Liver (tissue), 9 donors: Measurements from ENCODE around the gene ASPHD2. TPM values are rescaled to one million over a fixed set of nuclear protein-coding genes. Genes with fewer than 3 reads are reported as not detected.

ENCODE experiments used
- DNase-seq: peaks from one replicate; pipeline ENCODE4 v3.0.0-alpha.2; 2017; ENCODE audit warnings: low spot score
- H3K27ac ChIP-seq, 2 donors: one replicate each; pipeline ENCODE4 v1.7.0; 2013; ENCODE audit warnings: inconsistent platforms in 2 of 2, low read length in 2 of 2, control low read depth in 1 of 2, low read depth in 1 of 2, mild to moderate bottlenecking in 1 of 2
- H3K27me3 ChIP-seq, 4 donors: one replicate each; pipeline versions ENCODE4 v1.6.1 to v1.7.0; 2013; ENCODE audit warnings: low read length in 3 of 4, inconsistent platforms in 1 of 4, mild to moderate bottlenecking in 1 of 4, moderate library complexity in 1 of 4; ENCODE audit not compliant: control insufficient read depth in 4 of 4, insufficient read depth in 4 of 4
- H3K36me3 ChIP-seq, 4 donors: one replicate each; pipeline versions ENCODE4 v1.6.1 to v1.7.0; 2013; ENCODE audit warnings: low read length in 3 of 4, mild to moderate bottlenecking in 3 of 4, low read depth in 1 of 4, moderate library complexity in 1 of 4; ENCODE audit not compliant: control insufficient read depth in 4 of 4, insufficient read depth in 3 of 4
- H3K4me1 ChIP-seq, 4 donors: one replicate each; pipeline versions ENCODE4 v1.6.1 to v1.7.0; 2013; ENCODE audit warnings: low read length in 3 of 4, mild to moderate bottlenecking in 3 of 4, moderate library complexity in 1 of 4; ENCODE audit not compliant: control insufficient read depth in 4 of 4, insufficient read depth in 4 of 4
- H3K4me3 ChIP-seq, 3 donors: one replicate each; pipeline versions ENCODE4 v1.6.1 to v1.7.0; 2013; ENCODE audit warnings: low read length in 3 of 3, control low read depth in 1 of 3, low read depth in 1 of 3, mild to moderate bottlenecking in 1 of 3
- H3K9ac ChIP-seq, 2 donors: one replicate each; pipeline ENCODE4 v1.7.0; 2013; ENCODE audit warnings: low read length in 2 of 2, mild to moderate bottlenecking in 2 of 2, moderate library complexity in 2 of 2, control low read depth in 1 of 2, low read depth in 1 of 2
- H3K9me3 ChIP-seq, 4 donors: one replicate each; pipeline versions ENCODE4 v1.6.1 to v1.7.0; 2013; ENCODE audit warnings: low read length in 3 of 4; ENCODE audit not compliant: control insufficient read depth in 4 of 4
- EGR1 ChIP-seq, 2 donors: IDR thresholded peaks; 2 replicates each; pipeline ENCODE4 v1.6.1; 2016 to 2018; ENCODE audit warnings: antibody characterized with exemption in 2 of 2, low read depth in 2 of 2
- FOXA1 ChIP-seq: IDR thresholded peaks from 2 replicates; pipeline ENCODE4 v1.6.1; 2016; ENCODE audit warnings: antibody characterized with exemption
- FOXA2 ChIP-seq: IDR thresholded peaks from 2 replicates; pipeline ENCODE4 v1.6.1; 2016; ENCODE audit warnings: antibody characterized with exemption
- HNF4A ChIP-seq, 2 donors: conservative IDR thresholded peaks; 2 replicates each; pipeline ENCODE4 v1.6.1; 2016; ENCODE audit warnings: antibody characterized with exemption in 2 of 2, mild to moderate bottlenecking in 2 of 2
- HNF4G ChIP-seq: IDR thresholded peaks from 2 replicates; pipeline ENCODE4 v1.6.1; 2016; ENCODE audit warnings: antibody characterized with exemption
- JUND ChIP-seq, 2 donors: IDR thresholded peaks; 2 replicates each; pipeline ENCODE4 v1.6.1; 2016; ENCODE audit warnings: antibody characterized with exemption in 2 of 2
- NR2F2 ChIP-seq: IDR thresholded peaks from 2 replicates; pipeline ENCODE4 v1.6.1; 2016; ENCODE audit warnings: antibody characterized with exemption
- RAD21 ChIP-seq, 2 donors: IDR thresholded peaks; 2 replicates each; pipeline ENCODE4 v1.6.1; 2016; ENCODE audit warnings: antibody characterized with exemption in 2 of 2, mild to moderate bottlenecking in 2 of 2
- REST ChIP-seq: IDR thresholded peaks from 2 replicates; pipeline ENCODE4 v1.6.1; 2016; ENCODE audit warnings: antibody characterized with exemption, mild to moderate bottlenecking
- RXRA ChIP-seq, 2 donors: IDR thresholded peaks; 2 replicates each; pipeline ENCODE4 v1.6.1; 2017 to 2018; ENCODE audit warnings: antibody characterized with exemption in 2 of 2, mild to moderate bottlenecking in 1 of 2
- SP1 ChIP-seq: IDR thresholded peaks from 2 replicates; pipeline ENCODE4 v1.6.1; 2018; ENCODE audit warnings: antibody characterized with exemption, mild to moderate bottlenecking
- TAF1 ChIP-seq: conservative IDR thresholded peaks from 2 replicates; pipeline ENCODE4 v1.6.1; 2016; ENCODE audit warnings: antibody characterized with exemption, mild to moderate bottlenecking
- YY1 ChIP-seq: IDR thresholded peaks from 2 replicates; pipeline ENCODE4 v1.6.1; 2016; ENCODE audit warnings: antibody characterized with exemption, mild to moderate bottlenecking
- WGBS: extraction: QIAGEN DNeasy Blood & Tissue Kit; methylation state at CpG from one replicate; pipeline ENCODE4 v1.1.7; 2013; 5-methylcytosine and 5-hydroxymethylcytosine counted together
- polyA plus RNA-seq, 2 donors: library from polyadenylated mRNA; stranded (reverse) in 1 of 2; unstranded in 1 of 2; fragments of 200-250 nt in 1 of 2; fragments of >200 nt in 1 of 2; fragmentation: Nextera tagmentation in 1 of 2; extraction: Ambion mirVana in 1 of 2; gene quantifications; one replicate each; pipeline versions ENCODE4 v1.2.1 to v1.2.3, GENCODE V29; 2013 to 2015
- total RNA-seq, 2 donors: library from RNA; depleted of rRNA; stranded (reverse); fragments of >200 nt; gene quantifications; one replicate each; pipeline ENCODE4 v1.2.3, GENCODE V29; 2014
- TF ChIP-seq, protein P1 (sequence below): IDR thresholded peaks from 2 replicates; pipeline ENCODE4 v1.6.1; 2016; ENCODE audit warnings: antibody characterized with exemption
- TF ChIP-seq, protein P2 (sequence below): IDR thresholded peaks from 2 replicates; pipeline ENCODE4 v1.6.1; 2016; ENCODE audit warnings: antibody characterized with exemption
- TF ChIP-seq, protein P3 (sequence below): fragments of 150-350 bp; IDR thresholded peaks from 2 replicates; pipeline ENCODE4 v1.5.1; 2017; ENCODE audit warnings: improper control_type of control experiment, low read depth, low read length; ENCODE audit not compliant: missing input control
- donor health status: healthy.
- donor health status: healthy.
- donor health status: healthy.
- donor health status: healthy.
- donor health status: healthy.

ASPHD2 gene
- total and polyA plus RNA-seq, 4 donors: 0.12 to 0.47 (median 0.18) TPM

DNA sequence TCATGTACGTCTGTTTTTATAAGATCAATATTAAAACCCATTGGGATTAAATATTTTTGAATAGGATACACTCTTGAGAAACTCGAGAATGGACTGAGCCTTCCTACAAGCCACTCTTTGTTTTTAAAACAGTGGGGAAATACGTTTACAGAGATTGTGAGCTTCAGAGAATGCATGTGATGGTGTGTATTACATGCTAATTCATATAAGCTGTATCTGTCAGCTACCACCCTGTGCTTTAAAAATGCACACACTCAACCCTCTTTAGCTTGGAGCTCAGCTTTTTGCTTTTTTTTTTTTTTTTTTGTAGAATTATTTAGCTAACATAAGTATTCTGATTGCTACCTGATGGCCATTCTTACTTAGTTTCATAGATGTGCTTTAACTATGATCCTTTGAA lies 46.3 kb upstream of the ASPHD2 start:
- no peak for TF ChIP-seq TAF1
- no peak for TF ChIP-seq EGR1 (IDR thresholded peaks at IDR 0.05; ENCODE audit: low read depth in 2 of 2)
- TF ChIP-seq, protein P1, sequence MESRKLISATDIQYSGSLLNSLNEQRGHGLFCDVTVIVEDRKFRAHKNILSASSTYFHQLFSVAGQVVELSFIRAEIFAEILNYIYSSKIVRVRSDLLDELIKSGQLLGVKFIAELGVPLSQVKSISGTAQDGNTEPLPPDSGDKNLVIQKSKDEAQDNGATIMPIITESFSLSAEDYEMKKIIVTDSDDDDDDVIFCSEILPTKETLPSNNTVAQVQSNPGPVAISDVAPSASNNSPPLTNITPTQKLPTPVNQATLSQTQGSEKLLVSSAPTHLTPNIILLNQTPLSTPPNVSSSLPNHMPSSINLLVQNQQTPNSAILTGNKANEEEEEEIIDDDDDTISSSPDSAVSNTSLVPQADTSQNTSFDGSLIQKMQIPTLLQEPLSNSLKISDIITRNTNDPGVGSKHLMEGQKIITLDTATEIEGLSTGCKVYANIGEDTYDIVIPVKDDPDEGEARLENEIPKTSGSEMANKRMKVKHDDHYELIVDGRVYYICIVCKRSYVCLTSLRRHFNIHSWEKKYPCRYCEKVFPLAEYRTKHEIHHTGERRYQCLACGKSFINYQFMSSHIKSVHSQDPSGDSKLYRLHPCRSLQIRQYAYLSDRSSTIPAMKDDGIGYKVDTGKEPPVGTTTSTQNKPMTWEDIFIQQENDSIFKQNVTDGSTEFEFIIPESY: no peak
- no peak for TF ChIP-seq HNF4A (conservative IDR thresholded peaks at IDR 0.05)
- TF ChIP-seq, protein P2, sequence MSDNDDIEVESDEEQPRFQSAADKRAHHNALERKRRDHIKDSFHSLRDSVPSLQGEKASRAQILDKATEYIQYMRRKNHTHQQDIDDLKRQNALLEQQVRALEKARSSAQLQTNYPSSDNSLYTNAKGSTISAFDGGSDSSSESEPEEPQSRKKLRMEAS: no peak
- H3K27ac ChIP-seq: no peak overlapping the region
- WGBS: 47% methylated on average over 3 of the region's 3 CpGs
- H3K36me3 ChIP-seq: no peaks in the 10 kb centered on the region
- H3K9ac ChIP-seq: no peak overlapping the region
- no peaks in the 10 kb centered on the region for H3K4me1 ChIP-seq
- H3K27me3 ChIP-seq: peaks cover 0 to 6% (median 3%) of the 10 kb centered on the region in 4 donors
- no peak overlapping the region for H3K4me3 ChIP-seq
- peaks cover 0 to 6% (median 1%) of the 10 kb centered on the region in 4 donors for H3K9me3 ChIP-seq
- no peak for DNase-seq

DNA sequence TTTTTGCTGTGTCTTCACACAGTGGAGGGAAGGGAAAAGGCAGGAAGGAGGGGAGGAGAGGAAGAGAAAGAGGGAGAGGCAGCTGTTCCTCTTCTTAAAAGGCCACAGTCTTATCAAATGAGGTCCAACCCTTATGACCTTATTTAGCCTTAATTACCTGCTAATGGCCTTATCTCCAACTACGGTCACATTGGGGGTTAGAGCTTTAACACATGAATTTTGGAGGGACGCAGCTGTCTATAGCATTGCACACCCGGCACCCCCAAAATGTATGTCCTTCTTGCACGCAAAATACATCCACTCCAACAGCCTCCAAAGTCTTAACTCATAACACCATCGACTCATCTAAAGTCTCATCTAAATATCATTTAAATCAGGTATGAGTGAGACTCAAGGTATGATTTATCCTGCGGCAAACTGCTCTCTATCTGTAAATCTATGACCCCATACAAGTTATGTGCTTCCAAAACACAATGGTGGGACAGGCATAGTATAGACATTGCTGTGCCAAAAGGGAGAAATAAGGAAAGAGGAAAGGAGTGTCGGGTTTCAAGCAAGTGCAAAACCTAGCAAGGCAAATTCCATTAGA lies 45.0 kb upstream of the ASPHD2 start:
- no peak for DNase-seq
- peaks cover 0 to 10% (median 3%) of the 10 kb centered on the region in 4 donors for H3K27me3 ChIP-seq
- H3K4me1 ChIP-seq: no peaks in the 10 kb centered on the region
- peaks cover 0 to 5% (median 0%) of the 10 kb centered on the region in 4 donors for H3K9me3 ChIP-seq
- no peak for TF ChIP-seq FOXA2
- no peak for TF ChIP-seq RXRA (IDR thresholded peaks at IDR 0.05)
- TF ChIP-seq NR2F2: no peak
- TF ChIP-seq FOXA1: no peak
- TF ChIP-seq TAF1: no peak
- TF ChIP-seq, protein P3, sequence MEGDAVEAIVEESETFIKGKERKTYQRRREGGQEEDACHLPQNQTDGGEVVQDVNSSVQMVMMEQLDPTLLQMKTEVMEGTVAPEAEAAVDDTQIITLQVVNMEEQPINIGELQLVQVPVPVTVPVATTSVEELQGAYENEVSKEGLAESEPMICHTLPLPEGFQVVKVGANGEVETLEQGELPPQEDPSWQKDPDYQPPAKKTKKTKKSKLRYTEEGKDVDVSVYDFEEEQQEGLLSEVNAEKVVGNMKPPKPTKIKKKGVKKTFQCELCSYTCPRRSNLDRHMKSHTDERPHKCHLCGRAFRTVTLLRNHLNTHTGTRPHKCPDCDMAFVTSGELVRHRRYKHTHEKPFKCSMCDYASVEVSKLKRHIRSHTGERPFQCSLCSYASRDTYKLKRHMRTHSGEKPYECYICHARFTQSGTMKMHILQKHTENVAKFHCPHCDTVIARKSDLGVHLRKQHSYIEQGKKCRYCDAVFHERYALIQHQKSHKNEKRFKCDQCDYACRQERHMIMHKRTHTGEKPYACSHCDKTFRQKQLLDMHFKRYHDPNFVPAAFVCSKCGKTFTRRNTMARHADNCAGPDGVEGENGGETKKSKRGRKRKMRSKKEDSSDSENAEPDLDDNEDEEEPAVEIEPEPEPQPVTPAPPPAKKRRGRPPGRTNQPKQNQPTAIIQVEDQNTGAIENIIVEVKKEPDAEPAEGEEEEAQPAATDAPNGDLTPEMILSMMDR: no peak
- no peak for TF ChIP-seq YY1
- no peak for TF ChIP-seq RAD21 (IDR thresholded peaks at IDR 0.05)
- TF ChIP-seq HNF4A (conservative IDR thresholded peaks at IDR 0.05): no peak
- no peak for TF ChIP-seq HNF4G
- no peak for TF ChIP-seq SP1
- WGBS: 66% methylated on average over 7 of the region's 7 CpGs
- no peaks in the 10 kb centered on the region for H3K36me3 ChIP-seq
- no peak overlapping the region for H3K4me3 ChIP-seq
- H3K27ac ChIP-seq: no peak overlapping the region
- H3K9ac ChIP-seq: no peak overlapping the region

DNA sequence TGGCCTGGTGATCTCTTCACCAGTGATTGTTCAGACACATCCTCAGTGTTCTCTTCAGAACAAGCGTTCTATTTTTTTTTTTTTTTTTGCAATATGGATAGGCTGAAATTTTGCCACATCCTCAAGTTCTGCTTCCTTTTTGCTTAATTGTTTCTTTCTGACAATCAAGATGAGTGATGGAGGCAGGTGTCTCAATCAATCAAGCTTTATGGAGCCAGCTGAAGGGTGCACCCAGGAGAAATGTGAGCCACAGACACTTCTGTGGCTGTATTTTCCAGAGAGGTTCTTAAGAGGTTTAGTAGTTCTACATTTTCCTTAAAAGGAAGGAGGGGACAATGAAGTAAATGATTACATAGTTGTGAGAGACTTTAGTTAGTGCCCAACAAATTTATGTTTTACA lies 43.9 kb upstream of the ASPHD2 start:
- DNase-seq: no peak
- Histone ChIP-seq H3K4me3 (no peak overlapping the region), H3K9me3 (no peaks in the 10 kb centered on the region), H3K27ac (no peak overlapping the region), H3K27me3 (peaks cover 0 to 6% (median 3%) of the 10 kb centered on the region in 4 donors), H3K36me3 (no peaks in the 10 kb centered on the region), H3K9ac (no peak overlapping the region), H3K4me1 (no peaks in the 10 kb centered on the region)
- TF ChIP-seq RAD21 (IDR thresholded peaks at IDR 0.05) (no peak), JUND (IDR thresholded peaks at IDR 0.05) (no peak), HNF4A (conservative IDR thresholded peaks at IDR 0.05) (no peak), EGR1 (IDR thresholded peaks at IDR 0.05; ENCODE audit: low read depth in 2 of 2) (no peak), SP1 (no peak), REST (no peak)
- 67% methylated on average over 1 of the region's 1 CpG for WGBS
